Measurements from ENCODE around the gene SLC24A4. TPM values are rescaled to one million over a fixed set of nuclear protein-coding genes. Genes with fewer than 3 reads are reported as not detected.

The SLC24A4 gene
- not detected in 2 replicates for total RNA-seq

GRCh38 chr14:92323011-92323915 lies at the start of gene SLC24A4:
Gene SLC24A4 (plus strand): TSS chr14:92323165. CDS start chr14:92323831, 666 bp downstream.

GRCh38 chr14:92513204-92513965 lies 190.4 kb downstream of the SLC24A4 start, which contains the start of gene RIN3:
Gene RIN3 (plus strand): TSS chr14:92513781. CDS start chr14:92513933, 152 bp downstream.

Other genes with a start within 250 kb of the SLC24A4 start
- gene ATXN3, start 216.6 kb upstream of the SLC24A4 start, total RNA-seq = 30.6 and 54.3 TPM in 2 replicates
- gene NDUFB1, start 201.5 kb upstream of the SLC24A4 start, total RNA-seq = 42.5 and 215 TPM in 2 replicates
- gene CPSF2, start 201.2 kb upstream of the SLC24A4 start, total RNA-seq = 62.4 and 96.1 TPM in 2 replicates
- gene RIN3, start 190.6 kb downstream of the SLC24A4 start, total RNA-seq = 4.2 and 9.0 TPM in 2 replicates